Bone marrow (tissue), 2 donors: ENCODE results near the gene RNF180.
"Not testable (repeated sequence)": the region's sequence is repeated elsewhere in the genome, so short reads cannot be mapped to it uniquely, and the experiment has no call there.

ENCODE experiments used
- DNase-seq, 2 donors: peaks; one replicate each; lab custom pipeline; 2025; lab: John Stamatoyannopoulos, UW

RNF180 gene

DNA sequence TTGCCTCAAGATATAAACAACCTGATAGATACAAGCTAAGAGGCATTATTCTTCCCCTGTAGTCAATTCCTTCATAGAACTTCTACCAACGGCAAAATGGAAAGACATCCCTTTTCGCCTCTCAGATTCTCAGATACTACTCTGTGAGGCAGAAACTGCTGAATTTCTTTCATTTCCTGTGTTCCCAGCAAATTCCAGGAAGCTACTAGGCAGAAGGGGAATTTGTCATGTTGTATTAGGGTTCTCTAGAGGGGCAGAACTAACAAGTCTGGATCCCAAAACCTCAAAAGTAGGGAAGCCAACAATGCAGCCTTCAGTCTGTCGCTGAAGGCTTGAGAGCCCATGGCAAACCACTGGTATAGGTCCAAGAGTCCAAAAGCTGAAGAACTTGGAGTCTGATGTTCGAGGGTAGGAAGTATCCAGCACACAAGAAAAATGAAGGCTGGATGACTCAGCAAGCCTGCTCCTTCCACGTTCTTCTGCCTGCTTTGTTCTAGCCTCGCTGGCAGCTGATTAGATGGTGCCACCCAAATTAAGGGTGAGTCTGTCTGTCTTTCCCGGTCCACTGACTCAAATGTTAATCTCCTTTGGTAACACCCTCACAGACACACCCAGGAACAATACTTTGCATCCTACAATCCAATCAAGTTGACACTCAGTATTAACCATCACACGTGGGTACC lies 15.2 kb downstream of the RNF180 start:
- DNase-seq, result no peak

DNA sequence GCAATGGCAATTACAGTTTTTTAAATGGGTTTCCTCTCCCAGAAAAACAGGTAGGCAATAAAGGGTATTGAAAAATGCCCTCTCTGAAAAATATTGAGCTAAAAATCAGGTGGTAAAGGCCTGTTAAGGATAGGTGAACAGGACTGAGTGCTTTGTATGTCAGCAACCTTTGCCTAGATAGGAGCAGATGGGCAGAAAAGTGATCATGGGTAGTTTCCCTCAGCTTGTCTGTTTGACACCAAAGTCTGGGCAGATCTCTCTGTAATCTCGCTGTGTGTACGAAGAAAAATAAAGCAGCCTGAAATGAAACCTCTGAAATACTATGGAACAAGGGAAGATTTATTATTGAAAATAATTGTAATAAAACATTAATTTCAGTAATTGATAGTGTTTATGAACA lies 15.8 kb downstream of the RNF180 start:
- no peak for DNase-seq

DNA sequence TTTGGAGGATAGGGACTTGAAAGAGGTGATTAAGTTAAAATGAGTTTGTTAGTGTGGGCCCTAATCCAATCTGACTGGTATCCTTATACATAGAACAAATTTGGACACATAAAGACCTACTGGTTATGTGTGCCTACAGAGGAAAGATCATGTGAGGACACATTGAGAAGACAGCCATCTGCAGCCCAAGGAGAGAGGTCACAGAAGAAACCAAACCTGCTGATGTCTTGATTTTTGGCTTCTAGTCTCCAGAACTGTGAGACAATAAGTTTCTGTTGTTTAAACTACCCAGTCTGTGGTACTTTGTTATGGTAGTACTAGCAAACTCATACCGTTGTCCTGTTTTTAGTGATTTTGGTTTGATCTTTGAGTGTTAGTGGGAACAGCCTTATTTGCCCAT lies 18.3 kb downstream of the RNF180 start:
- DNase-seq, result no peak

DNA sequence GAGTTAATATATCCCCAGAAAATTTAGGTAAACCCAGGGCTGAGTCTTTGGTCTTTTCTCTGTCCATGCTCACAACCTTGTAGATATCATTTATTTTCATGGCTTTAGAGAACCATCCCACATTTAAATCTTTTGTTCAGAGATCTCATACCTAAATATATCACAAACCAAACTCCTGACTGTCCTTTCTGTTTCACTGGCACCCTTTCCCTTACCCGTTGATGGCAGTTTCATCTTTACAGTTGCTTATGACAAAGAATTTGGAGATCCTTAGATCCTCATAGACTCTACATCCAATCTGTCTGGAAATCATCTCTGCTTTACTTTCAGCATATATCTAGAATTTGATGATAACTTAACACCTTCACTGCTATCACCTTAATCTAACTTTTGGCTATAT lies 19.2 kb downstream of the RNF180 start:
- DNase-seq, result no peak

DNA sequence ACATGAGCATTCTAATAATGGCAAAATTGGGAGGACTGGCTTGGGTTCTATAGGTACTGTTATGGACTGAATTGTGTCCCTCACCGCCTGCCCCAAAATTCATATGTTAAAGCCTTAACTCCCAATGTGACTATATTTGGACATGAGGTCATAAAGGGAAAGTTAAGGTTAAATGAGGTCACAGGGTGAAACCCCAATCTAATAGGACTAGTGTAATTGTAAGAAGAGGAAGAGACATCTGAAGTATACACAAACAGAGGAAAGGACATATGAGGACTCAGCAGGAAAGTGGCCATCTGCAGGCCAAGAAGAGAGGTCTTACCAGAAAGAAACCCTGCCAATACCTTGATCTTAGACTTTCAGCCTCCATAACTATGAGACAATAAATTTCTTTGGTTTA lies 23.1 kb downstream of the RNF180 start:
- DNase-seq, result no peak

DNA sequence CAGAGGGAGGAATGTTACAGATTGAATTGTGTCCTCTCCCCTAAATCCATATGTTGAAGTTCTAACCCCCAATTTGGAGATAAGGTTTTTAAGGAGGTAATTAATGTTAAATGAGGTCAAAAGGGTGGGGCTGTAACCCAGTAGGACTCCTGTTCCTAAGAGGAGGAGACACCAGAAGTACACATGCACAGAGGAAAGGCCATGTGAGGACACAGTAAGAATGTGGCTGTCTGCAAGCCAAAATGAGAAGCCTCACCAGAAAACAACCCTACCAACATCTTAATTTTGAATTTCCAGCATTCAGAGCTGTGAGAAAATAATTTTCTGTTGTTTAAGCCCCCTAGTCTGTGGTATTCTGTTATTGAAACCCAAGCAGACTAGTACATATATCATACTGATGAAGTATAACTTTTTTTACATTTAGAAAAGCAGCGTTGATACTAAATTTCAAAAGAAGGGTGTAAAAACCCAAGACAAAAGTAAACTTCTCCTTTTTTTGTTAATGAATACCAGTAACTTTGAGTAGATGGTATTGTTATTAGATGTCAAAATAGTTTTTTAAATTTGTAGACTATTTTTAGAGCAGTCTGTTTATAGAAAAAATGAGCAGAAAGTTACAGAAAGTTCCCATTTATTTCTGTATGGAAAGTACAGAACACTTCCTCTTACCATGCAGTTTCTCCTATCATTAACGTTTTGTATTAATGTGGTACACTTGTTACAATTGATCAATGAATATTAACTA lies 25.1 kb downstream of the RNF180 start:
- no peak for DNase-seq

DNA sequence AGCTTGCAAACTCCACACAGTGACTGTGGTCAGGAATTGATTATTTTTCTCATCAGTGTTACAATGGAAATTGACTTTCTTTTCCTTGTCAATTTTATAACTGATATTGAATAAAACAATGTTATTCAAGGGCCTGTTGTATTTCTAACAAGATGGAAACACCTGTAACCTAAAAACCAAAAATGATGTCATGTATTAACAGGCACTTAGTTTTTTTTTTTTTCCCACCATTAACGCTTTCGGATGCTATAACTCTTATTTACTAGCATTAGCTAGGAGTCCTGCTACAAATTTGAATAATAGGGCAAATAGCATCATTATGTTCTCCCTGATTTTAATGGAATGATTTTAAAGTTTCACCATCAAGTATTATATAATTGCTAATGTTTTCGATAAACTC lies 30.3 kb downstream of the RNF180 start:
- no peak for DNase-seq

DNA sequence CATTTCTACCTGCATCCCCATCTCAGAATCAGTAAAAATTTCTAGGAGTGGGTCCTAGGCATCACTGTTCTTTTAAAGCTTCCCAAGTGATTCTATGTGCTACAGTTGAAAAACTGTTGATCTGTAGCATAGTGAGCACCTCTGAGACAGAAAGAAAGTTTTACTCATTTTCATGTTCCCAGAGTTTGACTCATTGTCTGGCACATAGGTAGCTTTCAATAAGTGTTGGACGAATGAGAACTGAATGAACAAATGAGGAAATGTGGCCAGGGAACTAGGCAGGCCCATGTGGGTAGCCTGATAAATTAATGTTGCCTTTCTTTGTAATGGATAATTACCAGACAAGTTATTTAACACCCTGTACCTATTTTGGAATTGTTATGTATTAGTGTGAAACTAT lies 33.8 kb downstream of the RNF180 start:
- no peak for DNase-seq

DNA sequence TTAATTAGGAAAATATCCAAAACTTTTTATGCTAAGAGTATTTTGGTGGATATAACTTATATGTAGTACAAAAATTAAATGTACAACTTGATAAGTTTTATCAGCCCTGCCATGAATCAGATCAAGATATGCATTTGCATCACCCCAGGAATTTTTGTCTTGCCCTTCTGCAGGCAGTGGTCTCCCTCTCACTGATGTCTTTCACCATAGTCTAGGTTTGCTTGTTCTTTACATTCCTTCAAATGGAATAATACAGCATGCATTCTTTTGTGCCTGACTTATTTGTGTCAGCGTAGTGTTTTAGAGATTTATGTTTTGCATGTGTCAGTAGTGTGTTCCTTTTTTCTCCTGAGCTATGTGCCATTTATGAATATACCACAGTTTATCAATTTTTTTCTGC lies 36.4 kb downstream of the RNF180 start:
- no peak for DNase-seq

DNA sequence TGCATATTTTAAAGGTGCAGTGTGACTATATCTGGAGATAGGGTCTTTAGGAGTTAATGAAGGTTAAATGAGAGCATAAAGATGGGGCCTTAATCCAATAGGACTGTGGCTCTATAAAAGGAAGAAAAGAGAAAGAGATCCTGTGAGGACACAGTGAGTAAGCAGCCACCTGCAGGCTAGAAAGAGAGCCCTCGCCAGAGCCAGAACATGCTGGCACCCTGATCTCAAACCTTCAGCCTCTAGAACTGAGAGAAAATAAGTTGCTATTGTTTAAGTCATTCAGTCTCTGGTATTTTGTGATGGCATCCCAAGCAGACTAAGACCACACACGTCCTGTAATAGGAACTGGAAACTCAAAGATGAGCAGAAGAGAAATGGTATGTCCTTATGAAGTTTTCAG lies 41.0 kb downstream of the RNF180 start:
- no peak for DNase-seq

DNA sequence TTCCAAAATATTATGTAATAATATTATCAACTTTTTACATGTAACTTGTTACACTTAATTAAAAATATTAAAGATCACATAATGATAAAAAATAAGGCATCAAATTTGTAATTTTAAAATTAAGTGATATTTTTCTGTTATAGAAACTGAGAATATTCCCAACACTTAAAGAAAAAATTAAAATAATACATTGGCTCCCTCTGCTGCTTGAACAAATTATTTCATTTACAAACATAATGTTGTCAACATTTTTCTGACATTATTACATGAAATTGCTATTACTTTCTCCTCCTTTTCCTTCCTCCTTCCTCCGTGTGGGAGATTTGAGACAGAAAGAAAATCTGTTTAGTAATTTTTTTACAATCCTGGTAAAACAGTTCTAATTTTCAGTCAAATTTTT lies 42.3 kb downstream of the RNF180 start:
- no peak for DNase-seq

DNA sequence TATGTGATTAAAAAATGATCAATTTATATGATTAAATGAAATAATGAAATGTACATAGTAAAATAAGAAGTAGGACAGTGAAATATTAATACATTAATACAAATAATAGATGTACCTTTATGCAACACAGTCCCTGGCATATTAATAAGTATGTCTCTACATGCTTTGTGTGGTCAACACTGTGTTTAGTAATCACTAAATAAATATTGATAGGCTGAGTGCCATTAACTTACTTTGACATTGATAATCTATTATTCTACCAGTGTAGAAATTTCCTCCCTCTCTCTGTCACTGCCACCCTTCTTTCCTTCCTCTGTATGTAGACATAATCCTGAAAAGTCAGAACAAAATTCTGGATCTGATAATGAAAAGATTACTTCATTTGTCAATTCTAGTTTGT lies 43.7 kb downstream of the RNF180 start:
- no peak for DNase-seq

DNA sequence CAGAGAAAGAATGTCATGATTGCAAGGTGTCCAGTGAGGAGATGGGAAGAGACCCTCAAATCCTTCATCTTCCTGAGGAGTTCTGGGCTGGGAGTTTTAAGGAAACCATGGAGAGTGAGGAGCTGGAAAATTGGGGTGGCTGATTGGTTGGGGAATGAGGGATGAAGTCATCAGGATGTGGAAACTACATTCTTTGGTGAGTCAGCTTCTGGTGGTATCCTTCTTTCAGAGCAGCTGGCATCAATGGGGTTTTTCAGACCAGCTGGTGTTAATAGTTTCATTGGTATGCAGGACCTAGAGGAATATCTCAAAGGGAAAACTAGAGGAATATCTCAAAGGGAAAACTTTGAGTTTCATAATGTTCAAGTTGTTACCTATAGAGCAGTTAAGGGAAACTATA lies 45.2 kb downstream of the RNF180 start:
- no peak for DNase-seq

DNA sequence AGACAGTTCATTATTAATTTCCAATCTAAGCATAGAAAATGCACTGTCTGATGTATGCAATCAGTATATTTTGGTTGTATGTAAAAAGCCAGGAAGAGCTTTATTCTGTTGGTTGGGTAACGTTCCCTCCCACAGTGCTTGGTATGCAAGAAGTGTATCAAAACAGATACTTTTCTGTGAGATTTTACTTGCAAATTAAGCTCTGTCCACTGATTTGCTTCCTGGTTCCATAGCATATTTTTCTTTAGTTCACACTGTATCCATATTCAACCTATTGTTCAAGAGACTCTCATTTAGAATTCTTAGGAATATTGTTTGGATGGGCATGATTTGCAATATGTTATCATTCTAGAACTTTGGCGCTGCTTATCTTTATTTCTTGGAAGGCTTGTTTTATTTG lies 47.4 kb downstream of the RNF180 start:
- DNase-seq, result no peak

DNA sequence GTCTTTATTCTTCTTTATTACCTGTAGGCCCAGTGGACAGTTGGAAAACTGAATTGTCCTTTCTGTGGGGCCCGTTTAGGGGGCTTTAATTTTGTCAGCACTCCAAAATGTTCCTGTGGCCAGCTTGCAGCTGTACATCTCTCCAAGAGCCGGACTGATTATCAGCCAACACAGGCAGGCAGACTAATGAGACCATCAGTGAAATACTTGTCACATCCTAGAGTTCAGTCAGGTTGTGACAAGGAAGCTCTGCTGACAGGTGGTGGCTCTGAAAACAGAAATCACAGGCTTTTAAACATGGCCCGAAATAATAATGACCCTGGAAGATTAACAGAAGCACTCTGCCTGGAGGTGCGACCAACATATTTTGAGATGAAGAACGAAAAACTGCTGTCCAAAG lies 47.9 kb downstream of the RNF180 start:
- DNase-seq, result no peak

DNA sequence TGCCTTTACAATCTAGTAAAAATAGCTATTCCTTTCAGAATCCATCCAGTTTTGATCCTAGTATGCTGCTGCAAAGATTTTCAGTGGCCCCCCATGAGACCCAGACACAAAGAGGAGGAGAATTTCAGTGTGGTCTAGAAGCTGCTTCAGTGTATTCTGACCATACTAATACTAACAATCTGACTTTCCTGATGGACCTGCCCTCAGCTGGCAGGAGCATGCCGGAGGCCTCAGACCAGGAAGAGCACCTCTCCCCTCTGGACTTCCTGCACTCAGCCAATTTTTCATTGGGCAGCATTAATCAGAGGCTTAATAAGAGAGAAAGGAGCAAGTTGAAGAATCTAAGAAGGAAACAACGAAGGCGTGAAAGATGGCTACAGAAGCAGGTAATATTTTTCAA lies 48.5 kb downstream of the RNF180 start:
- no peak for DNase-seq

DNA sequence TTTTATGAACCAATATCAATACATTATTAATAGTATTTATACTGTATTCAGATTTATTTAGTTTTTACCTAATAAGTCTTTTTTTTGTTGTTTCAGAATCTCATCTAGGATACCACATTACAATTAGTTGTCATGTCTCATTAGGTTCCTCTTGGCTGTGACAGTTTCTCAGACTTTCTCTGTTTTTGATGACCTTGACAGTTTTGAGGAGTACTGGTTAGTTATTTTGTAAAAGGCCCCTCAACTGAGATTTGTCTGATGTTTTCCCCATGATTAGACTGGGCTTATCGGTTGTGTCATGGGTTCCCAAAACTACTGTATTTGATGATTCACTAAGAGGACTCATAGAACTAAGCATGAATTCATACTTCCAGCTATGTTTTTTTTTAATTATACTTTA lies 56.3 kb downstream of the RNF180 start:
- DNase-seq, result no peak

DNA sequence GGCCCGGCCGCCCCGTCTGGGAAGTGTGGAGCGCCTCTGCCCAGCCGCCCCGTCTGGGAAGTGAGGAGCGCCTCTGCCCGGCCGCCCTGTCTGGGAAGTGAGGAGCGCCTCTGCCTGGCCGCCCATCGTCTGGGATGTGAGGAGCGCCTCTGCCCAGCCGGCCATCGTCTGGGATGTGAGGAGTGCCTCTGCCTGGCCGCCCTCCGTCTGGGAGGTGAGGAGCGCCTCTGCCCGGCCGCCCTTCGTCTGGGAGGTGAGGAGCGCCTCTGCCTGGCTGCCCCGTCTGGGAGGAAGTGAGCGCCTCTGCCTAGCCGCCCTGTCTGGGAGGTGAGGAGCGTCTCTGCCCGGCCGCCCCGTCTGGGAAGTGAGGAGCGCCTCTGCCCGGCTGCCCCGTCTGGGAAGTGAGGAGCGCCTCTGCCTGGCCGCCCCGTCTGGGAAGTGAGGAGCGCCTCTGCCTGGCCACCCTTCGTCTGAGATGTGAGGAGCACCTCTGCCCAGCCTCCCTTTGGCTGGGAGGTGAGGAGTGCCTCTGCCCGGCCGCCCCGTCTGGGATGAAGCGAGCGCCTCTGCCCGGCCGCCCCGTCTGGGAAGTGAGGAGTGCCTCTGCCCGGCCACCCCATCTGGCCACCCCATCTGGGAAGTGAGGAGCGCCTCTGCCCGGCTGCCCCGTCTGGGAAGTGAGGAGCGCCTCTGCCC lies 59.8 kb downstream of the RNF180 start:
- not testable (repeated sequence) for DNase-seq

DNA sequence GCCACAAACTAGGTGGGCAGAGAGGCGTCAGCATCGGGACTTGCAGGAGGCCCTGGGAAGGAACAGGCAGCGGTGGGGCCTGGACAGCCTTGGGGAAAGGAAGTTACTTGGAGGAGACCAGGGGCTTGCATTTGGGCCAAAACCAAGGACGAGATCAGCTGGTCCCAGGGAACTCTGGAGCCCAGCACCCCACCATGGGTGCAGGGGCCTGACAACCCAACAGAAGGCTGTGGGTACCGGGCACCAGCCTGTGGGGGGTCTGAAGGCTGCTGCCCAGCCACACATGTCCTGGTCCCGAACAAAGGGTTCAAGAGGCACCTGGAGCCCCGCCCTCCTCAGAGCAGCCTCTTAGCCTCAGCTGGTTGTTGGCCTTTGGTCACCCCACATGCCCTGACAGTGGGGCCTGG lies 61.5 kb downstream of the RNF180 start:
- DNase-seq, result not testable (repeated sequence)

DNA sequence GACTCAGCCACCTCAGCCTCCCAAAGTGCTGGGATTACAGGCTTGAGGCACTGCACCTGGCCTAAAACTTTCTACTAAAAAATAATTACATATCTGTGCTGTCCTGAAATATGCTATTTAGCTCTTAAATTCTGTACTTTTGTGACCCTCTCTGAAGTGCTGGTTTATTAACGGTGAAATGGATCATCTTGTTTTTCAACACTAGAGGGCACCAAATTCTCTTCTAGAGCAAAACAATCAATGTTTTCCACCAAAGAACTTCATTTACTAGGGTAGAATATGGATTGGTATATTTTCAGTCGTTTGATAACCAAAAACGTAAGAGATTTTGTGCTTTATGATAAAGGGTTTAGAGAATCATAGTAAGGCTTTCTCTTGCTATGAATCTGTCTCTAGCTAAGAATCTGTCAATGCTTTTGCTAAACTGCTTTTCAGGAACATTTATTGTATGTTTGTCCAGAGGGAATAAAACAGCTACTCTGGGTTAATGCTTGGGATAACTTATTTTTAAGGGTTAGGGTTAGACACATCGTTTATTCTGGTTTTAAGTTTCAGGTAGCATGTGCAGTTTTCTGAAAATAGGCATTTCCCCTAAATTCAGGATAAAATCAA lies 63.6 kb downstream of the RNF180 start:
- DNase-seq, result no peak

DNA sequence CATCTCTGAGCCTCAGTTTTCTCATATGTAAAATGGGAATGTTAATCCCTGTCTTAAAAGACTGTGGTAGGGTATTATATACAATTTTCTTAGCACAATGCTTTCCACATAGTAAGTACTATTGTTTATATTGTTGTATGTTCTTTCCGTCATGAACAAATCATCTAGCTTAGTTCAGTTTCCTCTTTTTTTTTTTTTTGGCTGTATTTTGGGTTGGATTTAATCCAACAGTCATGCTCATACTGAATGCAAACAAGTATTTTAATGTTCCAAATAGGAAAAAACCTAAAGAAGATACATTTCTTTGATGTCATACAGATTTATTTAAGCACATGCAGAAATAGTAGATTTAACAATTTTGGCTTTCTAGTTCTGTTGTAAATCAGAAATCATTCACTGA lies 95.1 kb downstream of the RNF180 start:
- DNase-seq, result no peak

DNA sequence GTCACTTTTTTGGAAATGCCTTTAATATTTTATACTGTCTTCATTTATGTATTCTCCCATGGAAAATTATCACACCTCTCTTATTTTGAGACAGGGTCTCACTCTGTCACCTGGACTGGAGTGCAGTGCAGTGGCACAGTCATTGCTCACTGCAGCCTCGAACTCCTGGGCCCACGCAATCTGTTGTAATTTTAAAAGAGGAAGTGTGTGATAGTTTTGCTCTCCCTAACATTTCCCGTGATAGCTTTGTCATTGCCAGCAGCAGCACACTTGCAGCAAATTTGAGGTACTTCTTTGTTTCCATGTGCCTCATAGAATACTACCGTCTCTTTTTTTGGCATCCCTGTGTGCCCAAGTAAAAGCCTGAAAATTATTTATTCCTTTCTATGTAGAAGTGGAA lies 103.5 kb downstream of the RNF180 start:
- no peak for DNase-seq

DNA sequence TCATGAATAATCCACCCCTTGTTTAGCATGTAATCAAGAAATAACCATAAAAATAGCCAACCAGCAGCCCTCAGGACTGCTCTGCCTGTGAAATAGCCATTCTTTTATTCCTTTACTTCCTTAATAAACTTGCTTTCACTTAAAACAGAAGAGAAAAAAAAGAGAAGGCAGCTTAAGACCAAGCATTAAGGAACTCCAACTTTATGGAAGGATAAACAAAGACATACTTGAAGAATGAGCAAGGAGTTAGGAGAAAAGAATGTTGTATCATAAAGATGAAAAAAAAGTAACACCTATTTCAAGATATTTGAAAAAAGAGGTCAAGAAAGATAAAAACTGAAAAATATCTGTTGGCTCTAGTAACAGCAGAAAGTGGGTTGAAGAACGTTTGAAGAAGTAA lies 107.6 kb downstream of the RNF180 start:
- no peak for DNase-seq
